K562 (cell line): ENCODE results near the gene ELMO1. TPM values are rescaled to one million over a fixed set of nuclear protein-coding genes. Genes with fewer than 3 reads are reported as not detected.

ENCODE experiments used
- ATAC-seq: fragments of 200-7000 bp; cut with Tn5 transposase; 3 replicates; pipeline ENCODE4 v1.9.1; 2020; ENCODE audit warnings: moderate library complexity
- BruUV-seq: library from RNA; stranded (reverse); fragments of 400-500 nt; replicated peaks from 2 replicates; lab custom pipeline; 2021; lab: Mats Ljungman, UMichigan
- CTCF ChIA-PET: fragments of 300-600 bp; formaldehyde crosslinking; extraction: SDS; loops from one replicate; lab custom pipeline; 2021; ENCODE audit warnings: low intra/inter-chr PET ratio; lab: Yijun Ruan, JAX
- POLR2A ChIA-PET: fragments of 300-600, 350-650 bp; sonication (Branson Sonifier 250); formaldehyde crosslinking; extraction: SDS; loops from one replicate; lab custom pipeline; 2021; ENCODE audit warnings: antibody characterized with exemption, inconsistent platforms; lab: Yijun Ruan, JAX
- DNase-seq, 4 experiments: peaks; one replicate each; pipeline versions ENCODE4 v3.0.0 to v3.0.0-alpha.2; 2011 to 2018; ENCODE audit warnings: low spot score in 3 of 4, mixed read lengths in 3 of 4; ENCODE audit errors: extremely low read depth in 1 of 4
- FAIRE-seq: peaks from 2 replicates; lab custom pipeline; 2011; peaks lifted over from hg19 to GRCh38; lab: Jason Lieb, UNC
- H2AFZ ChIP-seq: 2 replicates; pipeline ENCODE4 v1.6.0; 2011; ENCODE audit warnings: low read depth, low read length, control low read depth, inconsistent platforms
- H3K27ac ChIP-seq: fragments of 200-600 bp; 3 replicates; pipeline ENCODE4 v1.8.0; 2011; ENCODE audit warnings: low read depth, mild to moderate bottlenecking, control low read depth, inconsistent platforms, low read length, moderate library complexity, mixed read lengths; ENCODE audit errors: extremely low read depth
- H3K27me3 ChIP-seq, 2 experiments: fragments of 300-600 bp in 1 of 2; 2 replicates in 1 of 2; 3 replicates in 1 of 2; pipeline versions ENCODE4 v1.6.0 to v1.8.0; 2011; ENCODE audit warnings: inconsistent platforms in 2 of 2, low read length in 2 of 2, mild to moderate bottlenecking in 1 of 2, mixed read lengths in 1 of 2, moderate library complexity in 1 of 2; ENCODE audit not compliant: control insufficient read depth in 2 of 2, insufficient read depth in 2 of 2
- H3K36me3 ChIP-seq: fragments of 300-600 bp; 3 replicates; pipeline ENCODE4 v1.8.0; 2011; ENCODE audit warnings: mild to moderate bottlenecking, low read length, inconsistent platforms; ENCODE audit not compliant: control insufficient read depth, insufficient read depth
- H3K4me1 ChIP-seq, 2 experiments: fragments of 200-600 bp in 1 of 2; replicated peaks in 1 of 2; 2 replicates in 1 of 2; 3 replicates in 1 of 2; pipeline versions ENCODE4 v1.5.1 to v1.8.0; 2011; ENCODE audit warnings: inconsistent platforms in 2 of 2, low read length in 2 of 2, mild to moderate bottlenecking in 1 of 2, mixed read lengths in 1 of 2, moderate library complexity in 1 of 2; ENCODE audit not compliant: control insufficient read depth in 2 of 2, insufficient read depth in 2 of 2
- H3K4me2 ChIP-seq: 2 replicates; pipeline ENCODE4 v1.6.1; 2011; ENCODE audit warnings: low read length, control low read depth, inconsistent platforms, mixed read lengths; ENCODE audit not compliant: insufficient read depth
- H3K4me3 ChIP-seq: fragments of 200-600 bp; sonication (generic), shearing (Covaris generic); 2 replicates; pipeline ENCODE4 v1.5.1; 2016; ENCODE audit warnings: control low read depth, inconsistent platforms
- H3K79me2 ChIP-seq: fragments of 200-600 bp; 3 replicates; pipeline ENCODE4 v1.8.0; 2011; ENCODE audit warnings: low read length, inconsistent platforms; ENCODE audit not compliant: control insufficient read depth, insufficient read depth
- H3K9ac ChIP-seq, 2 experiments: 2 replicates each; pipeline versions ENCODE4 v1.6.0 to v1.6.1; 2011; ENCODE audit warnings: low read depth in 2 of 2, low read length in 2 of 2, control low read depth in 1 of 2, inconsistent platforms in 1 of 2, mild to moderate bottlenecking in 1 of 2, mixed read lengths in 1 of 2; ENCODE audit not compliant: insufficient read depth in 1 of 2
- H3K9me1 ChIP-seq: one replicate; pipeline ENCODE4 v1.6.0; 2011; ENCODE audit warnings: inconsistent platforms, mild to moderate bottlenecking, low read length, moderate library complexity; ENCODE audit not compliant: control insufficient read depth, insufficient read depth
- H3K9me3 ChIP-seq: replicated peaks from 2 replicates; pipeline ENCODE4 v1.5.1; 2011; ENCODE audit warnings: low read depth, low read length, inconsistent platforms; ENCODE audit not compliant: control insufficient read depth, insufficient read depth
- H4K20me1 ChIP-seq: replicated peaks from 2 replicates; pipeline ENCODE4 v1.6.1; 2011; ENCODE audit warnings: low read length, inconsistent platforms, mixed read lengths; ENCODE audit not compliant: control insufficient read depth, insufficient read depth
- FOS ChIP-seq: IDR thresholded peaks from 3 replicates; pipeline ENCODE4 v1.6.1; 2011; ENCODE audit not compliant: insufficient read length; ENCODE audit errors: extremely low read depth
- SMARCA4 ChIP-seq: fragments of 450-650 bp; IDR thresholded peaks from 2 replicates; pipeline ENCODE4 v1.6.1; 2016
- TAF1 ChIP-seq: IDR thresholded peaks from 2 replicates; pipeline ENCODE4 v1.6.1; 2011; ENCODE audit warnings: mild to moderate bottlenecking, low read length, moderate library complexity; ENCODE audit not compliant: insufficient read depth, control insufficient read depth, severe bottlenecking; ENCODE audit errors: extremely low read depth
- TRIM24 ChIP-seq, 2 experiments: fragments of 450-650 bp; IDR thresholded peaks; 2 replicates each; pipeline ENCODE4 v1.6.1; 2016
- YBX1 ChIP-seq: fragments of 450-650 bp; IDR thresholded peaks from 2 replicates; pipeline ENCODE4 v1.7.1; 2016; ENCODE audit warnings: mild to moderate bottlenecking
- ZNF24 ChIP-seq: fragments of 450-650 bp; IDR thresholded peaks from 2 replicates; pipeline ENCODE4 v1.6.1; 2016
- ZNF766 ChIP-seq: fragments of 200-800 bp; sonication (Bioruptor generic); conservative IDR thresholded peaks from 2 replicates; pipeline ENCODE4 v1.6.1; 2016; ENCODE audit warnings: missing genetic modification characterization, missing compliant biosample characterization
- WGBS: fragments of 100-300 bp; shearing (Covaris generic); methylation state at CpG from one replicate; pipeline ENCODE4 v1.1.6; 2016; ENCODE audit warnings: low coverage, mixed read lengths; ENCODE audit not compliant: insufficient coverage; ENCODE audit errors: missing lambda C conversion rate; 5-methylcytosine and 5-hydroxymethylcytosine counted together
- in situ Hi-C: fragments of 300-500 bp; cut with MboI; formaldehyde crosslinking; loops from 4 replicates; pipeline ENCODE4 v1.15.0; 2018; ENCODE audit warnings: inconsistent platforms, mixed read lengths
- intact Hi-C: fragments of 100-400 bp; cut with micrococcal nuclease; formaldehyde crosslinking; loops from 2 replicates; pipeline ENCODE4 v1.14.2; 2022
- polyA plus RNA-seq, 8 experiments: library from polyadenylated mRNA; depleted of rRNA in 4 of 8; stranded (reverse) in 5 of 8; unstranded in 3 of 8; fragments of >200 nt; fragmentation: Nextera tagmentation in 2 of 8; fragmentation: Illumina TruSeq in 1 of 8; extraction: Ambion mirVana in 2 of 8; extraction: Trizol in 1 of 8; gene quantifications; 2 replicates each; pipeline versions ENCODE4 v1.2.1 to v1.2.3, GENCODE V29; 2011 to 2014; ENCODE audit warnings: inconsistent platforms in 1 of 8, missing spikeins in 1 of 8
- total RNA-seq, 7 experiments: library from RNA; depleted of rRNA in 6 of 7; stranded (reverse); fragments of >200 nt in 6 of 7; fragmentation: Illumina TruSeq in 2 of 7; extraction: Trizol in 2 of 7; gene quantifications; 2 replicates each; pipeline versions ENCODE4 v1.2.1 to v1.2.3, GENCODE V29; 2011 to 2021; ENCODE audit warnings: low replicate concordance in 1 of 7
- TF ChIP-seq, protein P1 (sequence below): fragments of 450-650 bp; formaldehyde crosslinking; IDR thresholded peaks from 2 replicates; pipeline ENCODE4 v1.4.0; 2020; ENCODE audit warnings: mild to moderate bottlenecking, moderate library complexity

ELMO1 gene
- total and polyA plus RNA-seq, 9 of the 15 experiments (the other 6 are each of a cell fraction or from before 2014, with no cell fraction given) = 0.36 to 7.2 (median 3.6) TPM

- TF ChIP-seq ZNF766 (CRISPR knock-in tag) (no peak), SMARCA4 (no peak), TRIM24 (IDR thresholded peaks at IDR 0.05) (no peak), FOS (no peak), TAF1 (no peak)
- TF ChIP-seq, protein P1, sequence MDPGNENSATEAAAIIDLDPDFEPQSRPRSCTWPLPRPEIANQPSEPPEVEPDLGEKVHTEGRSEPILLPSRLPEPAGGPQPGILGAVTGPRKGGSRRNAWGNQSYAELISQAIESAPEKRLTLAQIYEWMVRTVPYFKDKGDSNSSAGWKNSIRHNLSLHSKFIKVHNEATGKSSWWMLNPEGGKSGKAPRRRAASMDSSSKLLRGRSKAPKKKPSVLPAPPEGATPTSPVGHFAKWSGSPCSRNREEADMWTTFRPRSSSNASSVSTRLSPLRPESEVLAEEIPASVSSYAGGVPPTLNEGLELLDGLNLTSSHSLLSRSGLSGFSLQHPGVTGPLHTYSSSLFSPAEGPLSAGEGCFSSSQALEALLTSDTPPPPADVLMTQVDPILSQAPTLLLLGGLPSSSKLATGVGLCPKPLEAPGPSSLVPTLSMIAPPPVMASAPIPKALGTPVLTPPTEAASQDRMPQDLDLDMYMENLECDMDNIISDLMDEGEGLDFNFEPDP = no peak
Observed at GRCh38 chr7:37150856-37151255, 297.8 kb downstream of the ELMO1 start (continued).

GRCh38 chr7:37150180-37150579 is 298.5 kb downstream of the ELMO1 start:
- H3K4me3 ChIP-seq = no peak overlapping the region
- H3K4me2 ChIP-seq = no peak overlapping the region
- H3K79me2 ChIP-seq = no peaks in the 10 kb centered on the region
- H3K4me1 ChIP-seq = no peaks in the 10 kb centered on the region
- no peak overlapping the region for H2AFZ ChIP-seq
- BruUV-seq = no TSS peak
- no peaks in the 10 kb centered on the region for H3K9me1 ChIP-seq
- in situ Hi-C loops = no loop called here
- H3K27me3 ChIP-seq = no peaks in the 10 kb centered on the region
- no peaks in the 10 kb centered on the region for H4K20me1 ChIP-seq
- 5% methylated on average over 4 of the region's 4 CpGs for WGBS
- H3K9me3 ChIP-seq = no peaks in the 10 kb centered on the region
- TF ChIP-seq ZNF24 = no peak
- no peak for TF ChIP-seq YBX1
- ChIA-PET POLR2A (no interaction called here), CTCF (interaction anchor here (0.7 kb wide), 1 partner anchor 44 kb away, joined by 6 read pairs; no protein-coding TSS in a partner anchor)
- FAIRE-seq (no peak), DNase-seq (no peak), ATAC-seq (no peak)
- no peak overlapping the region for H3K9ac ChIP-seq
- no peaks in the 10 kb centered on the region for H3K36me3 ChIP-seq
- intact Hi-C loops = no loop called here
- no peak overlapping the region for H3K27ac ChIP-seq
